HG03460 (cell line): ENCODE data around the gene NINL.
A peak's percentile ranks its signal among the peaks of the same experiment; 100 is the strongest.
"Not testable (repeated sequence)": the region's sequence is repeated elsewhere in the genome, so short reads cannot be mapped to it uniquely, and the experiment has no call there.

Experiments used
- ATAC-seq: cut with Tn5 transposase; IDR thresholded peaks from one replicate; pipeline ENCODE4 v1.9.1; 2021; ENCODE audit not compliant: unreplicated experiment

The NINL gene

GRCh38 chr20:25584905-25585704 is at the start of gene NINL:
NINL (minus strand) TSS chr20:25585531; CDS start chr20:25526587, 58,944 bp downstream.
- ATAC-seq, result peak; percentile 70

DNA sequence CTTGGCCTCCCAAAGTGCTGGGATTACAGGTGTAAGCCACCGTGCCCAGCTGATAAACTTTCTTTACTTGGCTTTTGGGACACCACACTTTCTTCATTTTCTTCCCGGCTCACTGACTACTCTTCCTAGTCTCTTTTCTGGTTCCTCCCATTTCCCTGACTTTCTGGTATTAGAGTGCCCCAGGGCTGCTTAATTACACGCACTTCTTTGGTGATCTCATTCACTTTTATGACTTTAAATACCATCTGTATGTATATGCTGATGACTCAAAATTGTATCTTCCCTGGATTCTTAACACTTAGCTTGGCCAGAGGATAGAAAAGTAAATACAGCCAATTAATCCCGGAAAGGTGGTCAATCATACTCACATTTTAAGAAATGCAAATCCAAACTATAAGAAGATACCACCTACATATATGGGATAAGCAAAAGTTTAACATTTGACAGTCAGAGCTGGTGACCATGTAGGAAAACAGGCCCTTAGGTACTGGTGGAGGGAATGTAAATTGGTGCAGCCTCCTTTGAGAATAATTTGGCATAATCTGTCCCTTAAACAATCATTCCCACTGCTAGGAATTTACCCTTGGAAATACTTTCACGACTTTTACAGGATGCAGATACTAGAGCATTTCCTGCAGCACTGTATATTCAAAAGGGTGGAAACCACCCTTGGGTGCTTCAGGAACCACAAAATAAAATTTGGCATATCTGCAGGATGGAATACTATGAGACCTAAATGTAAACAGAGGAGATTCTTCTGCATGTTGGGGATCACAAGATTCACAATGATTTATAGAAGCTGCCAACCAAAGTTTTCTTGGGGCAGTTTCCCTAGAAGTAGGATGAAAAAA is 47.8 kb upstream of the NINL start:
- no peak for ATAC-seq

DNA sequence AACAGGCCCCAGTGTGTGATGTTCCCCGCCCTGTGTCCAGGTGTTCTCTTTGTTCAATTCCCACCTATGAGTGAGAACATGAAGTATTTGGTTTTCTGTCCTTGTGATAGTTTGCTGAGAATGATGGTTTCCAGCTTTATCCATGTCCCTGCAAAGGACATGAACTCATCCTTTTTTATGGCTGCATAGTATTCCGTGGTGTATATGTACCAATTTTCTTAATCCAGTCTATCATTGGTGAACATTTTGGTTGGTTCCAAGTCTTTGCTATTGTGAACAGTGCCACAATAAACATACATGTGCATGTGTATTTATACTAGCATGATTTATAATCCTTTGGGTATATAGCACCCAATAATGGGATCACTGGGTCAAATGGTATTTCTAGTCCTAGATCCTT is 45.3 kb upstream of the NINL start:
- not testable (repeated sequence) for ATAC-seq

DNA sequence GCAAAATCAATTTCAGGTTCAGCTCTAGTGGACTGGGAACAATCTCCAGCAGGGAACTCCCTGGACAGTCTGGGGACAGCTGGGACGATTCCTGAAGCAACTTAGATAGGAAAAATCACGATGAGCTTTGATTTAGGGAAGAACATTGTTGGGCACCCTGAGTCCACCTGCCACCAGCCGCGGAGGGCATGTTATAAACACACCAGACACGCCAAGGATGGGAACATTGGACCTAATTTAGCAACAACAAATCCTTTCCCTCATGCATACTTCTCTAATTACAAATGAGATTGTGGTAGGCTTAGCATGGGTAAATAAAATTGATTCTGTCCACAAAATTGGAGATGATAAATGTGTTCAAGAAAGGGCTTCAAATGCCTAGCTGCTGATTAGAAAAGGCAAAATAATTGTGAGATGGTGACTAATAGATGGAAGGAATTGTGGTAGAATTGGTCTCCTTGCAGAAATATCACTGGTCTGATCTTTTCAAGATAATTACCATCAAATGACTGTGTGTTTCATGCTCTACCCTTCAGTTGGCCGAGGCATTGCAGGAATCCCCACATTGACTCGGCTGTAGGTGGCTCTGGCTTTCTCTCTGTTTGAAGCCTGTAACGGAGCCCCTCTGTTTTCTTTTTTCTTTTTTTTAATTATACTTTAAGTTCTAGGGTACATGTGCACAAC is 44.6 kb upstream of the NINL start:
- no peak for ATAC-seq

GRCh38 chr20:25626779-25627178 is 41.4 kb upstream of the NINL start:
- no peak for ATAC-seq

DNA sequence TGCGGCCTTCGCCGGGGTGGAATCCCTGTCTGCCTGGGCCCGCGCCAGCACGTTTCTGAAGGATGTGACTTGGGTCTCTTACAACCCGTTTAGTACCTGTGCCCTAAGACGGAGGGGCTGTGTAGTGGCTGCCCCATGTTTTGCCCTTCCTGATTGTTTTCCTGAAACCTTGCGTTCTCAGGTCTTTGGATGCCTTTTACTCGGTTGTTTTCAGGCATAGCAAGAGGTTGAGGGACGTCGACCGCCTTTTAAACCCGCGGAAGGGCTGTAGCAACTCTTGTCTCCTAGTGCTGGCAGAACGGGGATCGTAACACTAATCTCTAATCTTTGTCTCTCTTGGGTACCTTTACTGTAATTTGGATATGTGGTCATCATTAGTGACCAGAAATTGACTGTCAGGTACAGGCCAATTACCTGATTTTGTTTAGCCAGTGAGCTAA is 39.2 kb upstream of the NINL start:
- no peak for ATAC-seq

- ATAC-seq, result peak; percentile 83
Measured at GRCh38 chr20:25623736-25624499, 38.6 kb upstream of the NINL start, which contains the start of gene NANP. NANP (minus strand) TSS chr20:25624014; CDS start chr20:25623948, 66 bp downstream.

DNA sequence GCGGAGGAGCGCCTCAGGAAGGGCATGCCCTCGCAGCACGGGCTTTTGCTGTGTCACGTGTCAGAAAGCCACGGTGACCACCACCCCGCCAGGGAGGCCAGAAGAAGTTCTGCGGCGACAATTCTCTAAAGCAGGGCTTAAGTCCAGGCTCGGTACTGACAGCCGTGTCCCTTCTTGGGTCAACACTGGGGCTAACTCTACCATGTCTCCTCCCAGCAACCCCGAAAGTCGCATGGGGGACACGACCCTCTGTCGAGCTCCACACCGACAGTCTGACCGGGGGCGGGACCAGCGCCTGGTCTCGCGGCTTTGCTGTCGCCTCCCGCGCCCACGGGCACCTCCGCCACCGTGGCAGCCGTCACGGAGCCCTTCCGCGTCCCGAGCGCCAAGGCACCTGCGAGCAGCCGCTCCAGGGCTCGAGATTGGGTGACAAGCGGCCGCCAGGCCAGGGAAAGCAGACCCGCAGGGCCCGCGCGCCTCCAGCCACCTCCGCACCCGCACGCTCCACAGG is 37.9 kb upstream of the NINL start:
- peak; percentile 17 for ATAC-seq

DNA sequence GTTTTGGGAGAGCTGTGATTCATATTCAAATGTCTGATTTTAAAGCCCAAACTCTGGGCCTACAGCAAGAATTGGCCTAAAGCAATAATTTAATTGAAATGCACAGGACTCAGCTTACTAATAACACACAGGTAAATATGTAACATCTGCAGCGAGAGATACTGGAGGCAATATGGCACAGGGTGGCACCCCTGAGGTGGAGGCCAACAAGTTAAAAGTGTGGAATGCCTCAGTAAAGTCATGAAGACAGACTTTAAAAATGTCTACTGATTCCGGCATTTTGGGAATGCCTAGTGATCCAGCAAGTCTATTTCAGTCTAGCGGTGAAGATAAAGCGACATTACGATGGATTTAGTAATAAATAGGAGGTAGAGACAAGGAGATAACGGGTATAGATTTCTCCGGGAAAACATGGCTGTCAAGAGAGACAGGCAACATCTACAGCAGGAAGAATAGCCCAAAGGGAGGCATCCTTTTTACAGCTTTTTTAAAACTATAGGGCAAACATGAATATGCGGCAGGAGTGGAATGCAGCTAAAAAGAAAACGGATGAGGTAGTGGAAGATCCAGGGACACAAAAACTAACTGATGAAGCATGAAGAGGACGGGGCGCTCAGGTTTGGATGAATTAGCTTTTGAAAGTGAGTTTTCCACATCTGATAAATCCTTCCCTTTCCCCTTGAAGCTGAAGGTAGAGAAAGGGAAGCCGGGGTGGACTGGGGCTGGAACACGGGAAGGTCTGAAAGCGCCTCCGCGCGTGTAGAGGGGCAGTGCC is 37.3 kb upstream of the NINL start:
- ATAC-seq, result no peak

GRCh38 chr20:25622049-25622448 is 36.7 kb upstream of the NINL start:
- ATAC-seq, result no peak

GRCh38 chr20:25619514-25619913 is 34.2 kb upstream of the NINL start:
- ATAC-seq, result no peak

DNA sequence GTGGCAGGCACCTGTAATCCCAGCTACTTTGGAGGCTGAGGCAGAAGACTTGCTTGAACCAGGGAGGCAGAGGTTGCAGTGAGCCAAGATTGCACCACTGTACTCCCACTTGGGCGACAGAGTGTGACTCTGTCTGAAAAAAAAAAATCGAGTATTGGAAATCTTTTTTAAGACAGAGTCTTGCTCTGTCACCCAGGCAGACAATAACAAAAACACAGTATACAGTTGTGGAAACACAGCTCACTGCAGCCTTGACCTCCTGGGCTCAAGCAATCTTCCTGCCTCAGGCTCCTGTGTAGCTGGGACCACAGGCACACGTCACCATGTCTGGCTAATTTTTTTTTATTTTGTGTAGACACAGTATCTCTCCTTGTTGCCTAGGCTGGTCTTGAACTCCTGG is 23.4 kb upstream of the NINL start:
- ATAC-seq, result no peak

- ATAC-seq, result no peak
Measured at GRCh38 chr20:25606094-25606695, 20.9 kb upstream of the NINL start.

DNA sequence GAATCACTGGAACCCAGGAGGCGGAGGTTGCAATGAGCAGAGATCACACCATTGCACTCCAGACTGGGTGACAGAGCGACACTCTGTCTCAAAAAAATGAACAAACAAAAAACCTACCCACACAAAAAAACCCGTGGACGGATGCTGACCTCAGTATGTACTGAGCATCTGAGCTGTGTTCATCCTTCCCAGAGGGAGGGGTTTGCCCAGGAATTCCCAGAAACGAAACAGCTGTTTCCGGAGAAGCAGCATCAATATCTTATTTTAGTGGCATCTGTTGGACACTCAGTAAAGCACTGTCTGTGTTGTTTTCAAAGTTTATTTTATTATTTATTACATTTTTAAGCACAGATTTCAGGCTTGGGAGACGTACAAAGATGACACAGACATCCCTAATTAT is 19.8 kb upstream of the NINL start:
- no peak for ATAC-seq

- ATAC-seq, result no peak
Measured at GRCh38 chr20:25604611-25605010, 19.3 kb upstream of the NINL start.

DNA sequence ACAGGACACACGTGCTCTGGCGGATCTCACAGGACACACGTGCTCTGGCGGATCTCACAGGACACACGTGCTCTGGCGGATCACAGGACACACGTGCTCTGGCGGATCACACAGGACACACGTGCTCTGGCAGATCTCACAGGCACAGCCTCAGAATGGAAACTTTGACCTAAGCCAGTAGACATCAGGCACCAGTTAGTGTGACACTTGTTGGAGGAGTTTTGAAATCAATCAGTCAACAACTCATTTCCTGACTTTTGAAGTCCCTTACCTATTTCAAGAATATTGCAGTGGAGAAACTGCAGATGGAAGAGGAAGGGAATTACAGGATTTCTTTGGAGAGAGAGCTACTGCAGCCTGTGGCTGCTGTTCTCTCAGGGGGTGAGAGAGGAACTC is 17.6 kb upstream of the NINL start:
- ATAC-seq, result not testable (repeated sequence)

- not testable (repeated sequence) for ATAC-seq
Measured at GRCh38 chr20:25602191-25602913, 17.0 kb upstream of the NINL start.

GRCh38 chr20:25601659-25602058 is 16.3 kb upstream of the NINL start:
- ATAC-seq, result no peak

DNA sequence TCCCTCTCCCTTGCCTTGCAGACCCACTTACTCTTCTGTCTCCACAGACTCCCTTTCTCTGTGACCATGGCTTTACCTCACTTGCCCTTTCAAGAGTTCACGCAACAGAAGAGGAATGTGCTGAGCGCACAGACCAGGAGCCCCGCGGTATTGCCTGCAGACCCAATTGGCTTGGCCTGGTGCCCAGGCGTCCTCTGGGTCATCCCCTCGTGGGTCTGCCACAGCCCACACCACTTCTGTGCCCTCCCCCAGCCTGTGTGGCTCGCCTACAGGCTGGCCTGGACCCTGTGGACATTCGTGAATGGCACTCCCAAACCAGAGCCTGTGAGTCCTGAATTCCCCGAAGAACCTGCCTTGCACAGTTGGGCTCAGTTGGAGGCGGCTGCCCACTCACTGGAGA is 15.3 kb upstream of the NINL start:
- ATAC-seq, result no peak
